Measurements from ENCODE around the gene ST6GALNAC3.

Gene ST6GALNAC3

GRCh38 chr1:76480827-76481226 is 406.3 kb downstream of the ST6GALNAC3 start:
- no peak overlapping the region for H2BK120ac ChIP-seq (ENCODE audit: low read depth, low read length)
- no peak overlapping the region for H3K4me3 ChIP-seq (ENCODE audit: low read length)
- no peak overlapping the region for H2BK15ac ChIP-seq (replicated peaks; ENCODE audit: low read depth)
- no peak overlapping the region for H3K4me2 ChIP-seq (ENCODE audit: low read length)
- H3K4ac ChIP-seq (ENCODE audit: low read depth, low read length) = no peak overlapping the region
- no peaks in the 10 kb centered on the region for H3K4me1 ChIP-seq (ENCODE audit: control insufficient read depth, low read depth, low read length)
- no peak overlapping the region for H4K5ac ChIP-seq (ENCODE audit: low read length)
- H3K36me3 ChIP-seq (ENCODE audit: control insufficient read depth, insufficient read depth, low read length) = no peaks in the 10 kb centered on the region
- no peak overlapping the region for H3K27ac ChIP-seq (ENCODE audit: low read depth, low read length)
- no peaks in the 10 kb centered on the region for H3K79me2 ChIP-seq (ENCODE audit: control insufficient read depth, insufficient read depth, low read length)
- no peak overlapping the region for H3K9ac ChIP-seq (ENCODE audit: low read length)
- no peaks in the 10 kb centered on the region for H3K79me1 ChIP-seq (ENCODE audit: low read length)
- no peak overlapping the region for H3K23ac ChIP-seq (ENCODE audit: low read length)
- H3K56ac ChIP-seq (ENCODE audit: low read length) = no peak overlapping the region
- H3K18ac ChIP-seq (ENCODE audit: low read length) = no peak overlapping the region
- H2AK5ac ChIP-seq (ENCODE audit: low read length) = no peak overlapping the region
- no peaks in the 10 kb centered on the region for H3K27me3 ChIP-seq (ENCODE audit: insufficient read depth, low read length, poor library complexity)
- no peak overlapping the region for H2BK5ac ChIP-seq (ENCODE audit: low read length)
- H4K8ac ChIP-seq (ENCODE audit: low read depth, low read length) = no peak overlapping the region
- no peak for DNase-seq

- no peak for DNase-seq
- no CpG with 5 or more reads among the region's 1 CpG for WGBS (ENCODE audit: extremely low coverage, insufficient coverage, low lambda C conversion rate)
- no peak overlapping the region for H3K56ac ChIP-seq (ENCODE audit: low read length)
These were observed 407.1 kb downstream of the ST6GALNAC3 start for GRCh38 chr1:76481672-76482071.

DNA sequence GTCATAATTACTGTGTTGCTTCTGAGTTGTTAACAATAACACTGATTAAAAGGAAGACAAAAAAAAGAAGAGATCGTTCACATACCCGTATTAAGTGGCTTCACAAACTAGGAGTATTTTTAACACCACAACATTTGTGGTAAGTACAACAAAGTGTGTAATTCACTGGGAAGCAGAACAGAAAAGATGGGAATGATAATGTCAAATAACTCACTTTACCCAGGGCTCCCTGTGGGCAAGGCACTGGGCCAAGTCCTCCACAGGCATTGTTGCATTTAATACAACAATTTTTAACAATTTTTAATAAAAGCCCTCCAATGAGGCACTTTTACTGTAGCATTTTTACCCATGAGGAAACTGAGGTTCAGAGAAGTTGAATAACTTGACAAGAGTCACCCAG is 407.7 kb downstream of the ST6GALNAC3 start:
- Histone ChIP-seq H2BK120ac (ENCODE audit: low read depth, low read length) (no peak overlapping the region), H2BK5ac (ENCODE audit: low read length) (no peak overlapping the region), H3K23ac (ENCODE audit: low read length) (no peak overlapping the region), H3K4me1 (ENCODE audit: control insufficient read depth, low read depth, low read length) (no peaks in the 10 kb centered on the region), H4K8ac (ENCODE audit: low read depth, low read length) (no peak overlapping the region), H3K27me3 (ENCODE audit: insufficient read depth, low read length, poor library complexity) (no peaks in the 10 kb centered on the region), H3K4ac (ENCODE audit: low read depth, low read length) (no peak overlapping the region), H3K18ac (ENCODE audit: low read length) (no peak overlapping the region), H3K79me1 (ENCODE audit: low read length) (no peaks in the 10 kb centered on the region), H3K36me3 (ENCODE audit: control insufficient read depth, insufficient read depth, low read length) (no peaks in the 10 kb centered on the region), H3K56ac (ENCODE audit: low read length) (no peak overlapping the region), H4K5ac (ENCODE audit: low read length) (no peak overlapping the region), H3K4me2 (ENCODE audit: low read length) (no peak overlapping the region), H2BK15ac (replicated peaks; ENCODE audit: low read depth) (no peak overlapping the region), H3K9ac (ENCODE audit: low read length) (no peak overlapping the region), H2AK5ac (ENCODE audit: low read length) (no peak overlapping the region), H3K79me2 (ENCODE audit: control insufficient read depth, insufficient read depth, low read length) (no peaks in the 10 kb centered on the region), H3K27ac (ENCODE audit: low read depth, low read length) (no peak overlapping the region), H3K4me3 (ENCODE audit: low read length) (no peak overlapping the region)
- DNase-seq = no peak
- no CpG with 5 or more reads among the region's 2 CpGs for WGBS (ENCODE audit: extremely low coverage, insufficient coverage, low lambda C conversion rate)

More at GRCh38 chr1:76481672-76482071, 407.1 kb downstream of the ST6GALNAC3 start:
- no peak overlapping the region for H2AK5ac ChIP-seq (ENCODE audit: low read length)
- H2BK5ac ChIP-seq (ENCODE audit: low read length) = no peak overlapping the region
- no peak overlapping the region for H3K18ac ChIP-seq (ENCODE audit: low read length)
- no peak overlapping the region for H4K5ac ChIP-seq (ENCODE audit: low read length)
- no peak overlapping the region for H2BK120ac ChIP-seq (ENCODE audit: low read depth, low read length)
- H3K79me2 ChIP-seq (ENCODE audit: control insufficient read depth, insufficient read depth, low read length) = no peaks in the 10 kb centered on the region
- H3K79me1 ChIP-seq (ENCODE audit: low read length) = no peaks in the 10 kb centered on the region
- no peak overlapping the region for H2BK15ac ChIP-seq (replicated peaks; ENCODE audit: low read depth)
- no peak overlapping the region for H3K4ac ChIP-seq (ENCODE audit: low read depth, low read length)
- H4K8ac ChIP-seq (ENCODE audit: low read depth, low read length) = no peak overlapping the region
- no peak overlapping the region for H3K4me3 ChIP-seq (ENCODE audit: low read length)
- H3K27ac ChIP-seq (ENCODE audit: low read depth, low read length) = no peak overlapping the region
- H3K4me2 ChIP-seq (ENCODE audit: low read length) = no peak overlapping the region
- no peaks in the 10 kb centered on the region for H3K36me3 ChIP-seq (ENCODE audit: control insufficient read depth, insufficient read depth, low read length)
- H3K27me3 ChIP-seq (ENCODE audit: insufficient read depth, low read length, poor library complexity) = no peaks in the 10 kb centered on the region
- no peak overlapping the region for H3K9ac ChIP-seq (ENCODE audit: low read length)
- no peaks in the 10 kb centered on the region for H3K4me1 ChIP-seq (ENCODE audit: control insufficient read depth, low read depth, low read length)
- no peak overlapping the region for H3K23ac ChIP-seq (ENCODE audit: low read length)

DNA sequence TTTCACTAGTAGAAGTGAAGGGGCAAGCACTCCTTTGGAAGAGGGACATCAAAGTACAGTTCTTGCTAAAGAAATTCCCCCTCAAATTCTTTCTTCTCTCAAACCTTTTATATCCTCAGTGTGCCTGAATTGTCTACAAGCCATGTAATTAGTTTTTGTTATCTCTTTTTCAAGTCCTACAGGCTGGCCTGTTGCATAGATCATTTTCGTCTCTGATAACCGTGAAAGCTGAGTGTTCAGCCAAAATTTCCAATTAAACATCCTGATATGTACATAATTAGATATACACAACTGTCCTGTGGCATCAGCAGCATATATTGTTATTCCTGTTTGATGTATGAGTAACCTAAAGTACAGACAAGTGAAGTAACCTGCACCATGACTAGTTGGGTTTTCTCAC is 417.2 kb downstream of the ST6GALNAC3 start:
- Histone ChIP-seq H4K5ac (ENCODE audit: low read length) (no peak overlapping the region), H3K36me3 (ENCODE audit: control insufficient read depth, insufficient read depth, low read length) (no peaks in the 10 kb centered on the region), H3K4ac (ENCODE audit: low read depth, low read length) (no peak overlapping the region), H2BK5ac (ENCODE audit: low read length) (no peak overlapping the region), H4K8ac (ENCODE audit: low read depth, low read length) (no peak overlapping the region), H3K79me2 (ENCODE audit: control insufficient read depth, insufficient read depth, low read length) (no peaks in the 10 kb centered on the region), H2BK15ac (replicated peaks; ENCODE audit: low read depth) (no peak overlapping the region), H3K27me3 (ENCODE audit: insufficient read depth, low read length, poor library complexity) (no peaks in the 10 kb centered on the region), H3K4me2 (ENCODE audit: low read length) (no peak overlapping the region), H3K79me1 (ENCODE audit: low read length) (no peaks in the 10 kb centered on the region), H2BK120ac (ENCODE audit: low read depth, low read length) (no peak overlapping the region), H3K18ac (ENCODE audit: low read length) (no peak overlapping the region), H3K4me1 (ENCODE audit: control insufficient read depth, low read depth, low read length) (peaks cover 2% of the 10 kb centered on the region), H3K4me3 (ENCODE audit: low read length) (no peak overlapping the region), H3K9ac (ENCODE audit: low read length) (no peak overlapping the region), H2AK5ac (ENCODE audit: low read length) (no peak overlapping the region), H3K27ac (ENCODE audit: low read depth, low read length) (no peak overlapping the region), H3K23ac (ENCODE audit: low read length) (no peak overlapping the region), H3K56ac (ENCODE audit: low read length) (no peak overlapping the region)
- no peak for DNase-seq
- WGBS (ENCODE audit: extremely low coverage, insufficient coverage, low lambda C conversion rate) = no CpG with 5 or more reads among the region's 2 CpGs

GRCh38 chr1:76492752-76493430 is 418.3 kb downstream of the ST6GALNAC3 start:
- Histone ChIP-seq H2BK5ac (ENCODE audit: low read length) (no peak overlapping the region), H3K4ac (ENCODE audit: low read depth, low read length) (no peak overlapping the region), H2BK120ac (ENCODE audit: low read depth, low read length) (no peak overlapping the region), H3K27me3 (ENCODE audit: insufficient read depth, low read length, poor library complexity) (no peaks in the 10 kb centered on the region), H2AK5ac (ENCODE audit: low read length) (no peak overlapping the region), H3K56ac (ENCODE audit: low read length) (no peak overlapping the region), H2BK15ac (replicated peaks; ENCODE audit: low read depth) (no peak overlapping the region), H3K36me3 (ENCODE audit: control insufficient read depth, insufficient read depth, low read length) (no peaks in the 10 kb centered on the region), H3K4me2 (ENCODE audit: low read length) (no peak overlapping the region), H3K18ac (ENCODE audit: low read length) (no peak overlapping the region), H4K5ac (ENCODE audit: low read length) (no peak overlapping the region), H3K79me1 (ENCODE audit: low read length) (no peaks in the 10 kb centered on the region), H3K79me2 (ENCODE audit: control insufficient read depth, insufficient read depth, low read length) (no peaks in the 10 kb centered on the region), H4K8ac (ENCODE audit: low read depth, low read length) (no peak overlapping the region), H3K4me3 (ENCODE audit: low read length) (no peak overlapping the region), H3K9ac (ENCODE audit: low read length) (no peak overlapping the region), H3K27ac (ENCODE audit: low read depth, low read length) (no peak overlapping the region), H3K4me1 (ENCODE audit: control insufficient read depth, low read depth, low read length) (peaks cover 2% of the 10 kb centered on the region), H3K23ac (ENCODE audit: low read length) (no peak overlapping the region)
- no peak for DNase-seq

- Histone ChIP-seq H3K79me2 (ENCODE audit: control insufficient read depth, insufficient read depth, low read length) (no peaks in the 10 kb centered on the region), H3K79me1 (ENCODE audit: low read length) (no peaks in the 10 kb centered on the region), H3K9ac (ENCODE audit: low read length) (no peak overlapping the region), H2AK5ac (ENCODE audit: low read length) (no peak overlapping the region), H4K8ac (ENCODE audit: low read depth, low read length) (no peak overlapping the region), H2BK5ac (ENCODE audit: low read length) (no peak overlapping the region), H2BK15ac (replicated peaks; ENCODE audit: low read depth) (no peak overlapping the region), H4K5ac (ENCODE audit: low read length) (no peak overlapping the region), H3K23ac (ENCODE audit: low read length) (no peak overlapping the region), H3K4me3 (ENCODE audit: low read length) (no peak overlapping the region), H3K18ac (ENCODE audit: low read length) (no peak overlapping the region), H3K56ac (ENCODE audit: low read length) (no peak overlapping the region), H3K27me3 (ENCODE audit: insufficient read depth, low read length, poor library complexity) (no peaks in the 10 kb centered on the region), H3K36me3 (ENCODE audit: control insufficient read depth, insufficient read depth, low read length) (no peaks in the 10 kb centered on the region), H2BK120ac (ENCODE audit: low read depth, low read length) (no peak overlapping the region), H3K27ac (ENCODE audit: low read depth, low read length) (no peak overlapping the region), H3K4me1 (ENCODE audit: control insufficient read depth, low read depth, low read length) (peaks cover 2% of the 10 kb centered on the region), H3K4ac (ENCODE audit: low read depth, low read length) (no peak overlapping the region), H3K4me2 (ENCODE audit: low read length) (no peak overlapping the region)
- DNase-seq = no peak
These were observed 420.3 kb downstream of the ST6GALNAC3 start for GRCh38 chr1:76494807-76495206.

All from mesendoderm (in vitro differentiated cells).